Measurements from ENCODE around the gene PADI6. TPM values are rescaled to one million over a fixed set of nuclear protein-coding genes. Genes with fewer than 3 reads are reported as not detected.
"Not testable (repeated sequence)": the region's sequence is repeated elsewhere in the genome, so short reads cannot be mapped to it uniquely, and the experiment has no call there.

Gene PADI6
- total and polyA plus RNA-seq, 7 experiments from 2014 or later: not detected

DNA sequence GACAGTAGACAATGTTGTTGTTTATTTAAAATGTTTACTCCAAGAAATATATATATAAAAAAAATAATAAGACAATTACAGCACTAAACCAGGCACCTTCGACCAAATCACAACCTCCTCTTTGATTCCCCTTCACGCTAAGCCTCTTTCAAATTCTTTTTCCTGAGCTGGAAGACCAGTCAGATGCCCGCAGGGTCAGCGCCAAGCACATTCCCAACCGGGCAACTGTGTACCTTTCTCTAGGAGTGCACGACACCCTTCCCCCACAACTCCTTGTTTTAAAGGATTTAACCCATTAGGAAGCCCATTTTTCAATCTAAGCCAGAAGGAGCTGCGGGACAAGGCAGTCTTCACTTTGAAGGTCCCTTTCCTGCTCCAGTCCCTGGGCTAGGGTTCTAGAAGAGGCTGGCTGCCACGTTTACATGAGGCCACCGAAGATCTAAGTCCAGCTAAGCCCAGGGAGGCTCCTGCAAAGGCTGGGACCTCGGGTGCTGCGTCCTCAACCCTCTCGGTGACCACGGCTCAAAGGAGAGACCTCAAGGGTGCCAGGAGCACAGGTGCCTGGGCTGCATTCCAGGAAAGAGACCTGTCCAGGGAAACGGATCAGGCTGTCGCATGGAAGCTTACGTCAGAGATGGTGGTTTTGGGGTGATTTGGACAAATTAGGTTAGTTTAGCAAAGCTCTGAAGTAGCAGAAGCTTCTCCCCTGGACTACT lies 34.9 kb downstream of the PADI6 start:
- H3K4me3 Mint-ChIP-seq; H3K4me3 ChIP-seq (ENCODE audit: low read length); H3K9me3 ChIP-seq (ENCODE audit: control insufficient read depth in 2 of 3, low read length in 3 of 3); ATAC-seq; H3K4me1 ChIP-seq (ENCODE audit: control insufficient read depth in 2 of 2, insufficient read depth in 2 of 2, low read length in 2 of 2); H3K27me3 Mint-ChIP-seq; POLR2A ChIA-PET; H3K27ac ChIP-seq (ENCODE audit: low read depth, low read length); H3K4me1 Mint-ChIP-seq; H3K27me3 ChIP-seq (ENCODE audit: control insufficient read depth in 2 of 2, insufficient read depth in 2 of 2, low read length in 2 of 2); H3K9me3 Mint-ChIP-seq; DNase-seq: not testable (repeated sequence)
- intact Hi-C loops (cut with micrococcal nuclease): loop anchor here in 1 of 2 donors (1.0 kb wide), 1 partner anchor 71 kb away; no protein-coding TSS in a partner anchor
- peaks cover 4 to 47% (median 20%) of the 10 kb centered on the region in 3 experiments for H3K36me3 ChIP-seq (ENCODE audit: control insufficient read depth in 2 of 3, insufficient read depth in 3 of 3, low read length in 3 of 3)
- peak overlapping the region in 1 of 9 donors; percentile 2 for H3K27ac Mint-ChIP-seq
- peaks cover 0 to 23% (median 19%) of the 10 kb centered on the region in 5 donors for H3K36me3 Mint-ChIP-seq
- CTCF ChIA-PET: interaction anchor here (0.7 to 1.1 kb wide), 2 partner anchors 15 to 102 kb away, joined by 3 read pairs; no protein-coding TSS in a partner anchor

DNA sequence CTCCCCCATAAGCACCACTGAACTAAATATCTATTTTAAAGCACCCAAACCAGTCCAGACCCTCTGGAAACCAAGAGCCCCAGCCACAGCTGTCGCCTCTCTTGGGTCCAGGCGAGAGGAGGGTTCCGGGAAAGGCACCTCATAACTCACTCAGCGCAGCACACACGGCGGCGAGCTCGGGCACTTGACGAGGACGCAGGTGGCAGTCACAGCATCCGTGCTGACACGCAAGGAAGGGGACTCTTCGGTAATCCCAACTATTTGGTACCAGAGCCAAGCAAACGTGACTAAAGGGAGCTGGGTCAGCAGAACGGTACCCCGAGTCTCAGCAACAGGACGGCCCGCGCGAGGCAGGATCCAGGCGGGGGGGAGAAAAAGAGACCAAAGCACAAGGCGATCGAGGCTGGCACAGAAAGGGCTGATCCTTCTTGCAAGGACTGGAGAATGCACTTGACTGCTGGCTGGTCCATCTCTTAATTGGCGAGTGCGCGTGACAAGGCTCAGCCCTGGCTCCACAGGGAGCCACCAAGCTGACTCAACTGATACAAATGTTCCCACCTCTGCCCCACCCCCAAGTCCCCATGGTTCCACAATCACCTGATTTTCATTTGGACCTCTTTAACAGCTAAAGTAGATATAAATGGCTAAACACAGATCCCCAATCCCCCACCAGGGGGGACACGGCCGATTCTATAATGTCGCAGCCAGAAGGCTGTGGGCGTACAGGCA lies 36.0 kb downstream of the PADI6 start:
- H3K9me3 Mint-ChIP-seq; H3K4me1 Mint-ChIP-seq; H3K9me3 ChIP-seq (ENCODE audit: control insufficient read depth in 2 of 3, low read length in 3 of 3); DNase-seq; H3K27me3 Mint-ChIP-seq; H3K27ac Mint-ChIP-seq; CTCF ChIA-PET; H3K4me3 Mint-ChIP-seq; POLR2A ChIA-PET; H3K27ac ChIP-seq (ENCODE audit: low read depth, low read length); H3K4me1 ChIP-seq (ENCODE audit: control insufficient read depth in 2 of 2, insufficient read depth in 2 of 2, low read length in 2 of 2); ATAC-seq; H3K27me3 ChIP-seq (ENCODE audit: control insufficient read depth in 2 of 2, insufficient read depth in 2 of 2, low read length in 2 of 2); intact Hi-C loops (cut with micrococcal nuclease); H3K4me3 ChIP-seq (ENCODE audit: low read length): not testable (repeated sequence)
- peaks cover 4 to 33% (median 19%) of the 10 kb centered on the region in 5 donors for H3K36me3 Mint-ChIP-seq
- H3K36me3 ChIP-seq (ENCODE audit: control insufficient read depth in 2 of 3, insufficient read depth in 3 of 3, low read length in 3 of 3): peaks cover 8 to 57% (median 29%) of the 10 kb centered on the region in 3 experiments

DNA sequence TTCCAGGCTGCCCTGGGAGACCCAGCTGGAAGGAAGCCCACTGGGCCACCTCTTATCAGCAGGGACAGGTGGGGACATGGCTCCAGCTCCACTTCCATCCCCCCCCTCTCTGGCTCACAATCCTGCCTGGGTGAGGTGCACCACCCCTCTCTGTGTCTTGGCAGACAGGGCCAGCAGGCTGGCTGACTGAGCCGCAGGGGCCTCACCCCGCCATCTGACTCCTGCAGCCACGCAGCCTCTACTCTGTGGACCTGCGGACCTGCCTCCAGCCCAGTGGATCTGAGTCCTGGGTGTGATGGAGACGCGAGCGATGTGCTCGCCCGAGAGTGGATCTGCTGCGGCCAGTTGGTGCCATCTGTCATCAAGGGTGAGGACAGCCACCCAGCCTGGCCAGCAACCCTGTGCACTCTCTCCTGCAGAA lies 37.4 kb downstream of the PADI6 start:
- DNase-seq: no peak
- intact Hi-C loops (cut with micrococcal nuclease): no loop called here
- CTCF ChIA-PET: no interaction called here

DNA sequence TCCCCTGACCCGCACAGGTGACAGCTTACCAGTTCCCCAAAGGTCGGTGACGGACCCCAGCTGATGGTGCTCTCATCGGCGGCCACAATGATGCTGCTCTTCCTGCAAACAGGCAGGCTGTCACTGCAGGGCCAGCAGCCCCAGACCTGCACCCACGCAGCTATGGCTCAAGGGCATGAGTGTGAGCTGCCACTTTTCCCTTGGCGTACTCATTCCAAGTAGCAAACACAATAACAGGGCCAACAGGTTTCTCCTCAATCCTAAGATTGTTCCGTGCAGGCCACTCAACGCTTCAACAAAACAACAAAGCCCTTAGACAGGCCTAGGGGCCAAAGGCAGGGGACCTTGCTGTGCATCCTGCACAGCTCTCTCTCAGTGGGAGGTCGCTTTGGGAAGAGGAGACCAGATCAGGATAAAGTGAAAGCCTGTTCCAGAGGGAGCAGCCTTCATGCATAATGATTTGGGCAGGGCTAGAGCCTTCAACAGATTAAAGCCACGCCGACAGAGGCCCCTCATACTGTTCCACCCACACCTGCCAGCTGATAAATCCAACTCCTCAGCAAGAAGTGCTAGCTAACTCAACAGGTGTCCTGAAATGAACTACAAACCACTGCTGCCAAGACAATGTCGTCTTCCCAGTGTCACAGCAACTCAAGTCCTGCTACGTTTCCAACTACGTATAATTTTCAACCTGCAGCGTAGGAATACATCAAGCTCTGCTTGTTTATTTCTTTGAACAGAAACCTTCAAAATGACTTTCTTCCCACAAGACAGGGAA lies 40.3 kb downstream of the PADI6 start:
- no peak overlapping the region for H3K4me3 ChIP-seq (ENCODE audit: low read length)
- H3K27me3 ChIP-seq (ENCODE audit: control insufficient read depth in 2 of 2, insufficient read depth in 2 of 2, low read length in 2 of 2): no peaks in the 10 kb centered on the region
- intact Hi-C loops (cut with micrococcal nuclease): no loop called here
- no peaks in the 10 kb centered on the region for H3K4me1 ChIP-seq (ENCODE audit: control insufficient read depth in 2 of 2, insufficient read depth in 2 of 2, low read length in 2 of 2)
- Mint-ChIP-seq H3K9me3 (no peaks in the 10 kb centered on the region), H3K27ac (no peak overlapping the region), H3K4me1 (peaks cover 0 to 6% (median 0%) of the 10 kb centered on the region in 7 donors), H3K4me3 (no peak overlapping the region), H3K27me3 (no peaks in the 10 kb centered on the region), H3K36me3 (peaks cover 6 to 60% (median 31%) of the 10 kb centered on the region in 5 donors)
- ChIA-PET POLR2A (no interaction called here), CTCF (no interaction called here)
- no peak overlapping the region for H3K27ac ChIP-seq (ENCODE audit: low read depth, low read length)
- no peak for DNase-seq
- ATAC-seq: no peak
- H3K9me3 ChIP-seq (ENCODE audit: control insufficient read depth in 2 of 3, low read length in 3 of 3): no peaks in the 10 kb centered on the region
- peaks cover 21 to 92% (median 42%) of the 10 kb centered on the region in 3 experiments for H3K36me3 ChIP-seq (ENCODE audit: control insufficient read depth in 2 of 3, insufficient read depth in 3 of 3, low read length in 3 of 3)

More for the DNA sequence above, 37.4 kb downstream of the PADI6 start:
- Mint-ChIP-seq H3K27ac (peak overlapping the region in 1 of 9 donors; percentile 14), H3K36me3 (peaks cover 6 to 39% (median 19%) of the 10 kb centered on the region in 5 donors), H3K27me3 (no peaks in the 10 kb centered on the region), H3K9me3 (no peaks in the 10 kb centered on the region), H3K4me1 (peaks cover 0 to 6% (median 3%) of the 10 kb centered on the region in 7 donors), H3K4me3 (no peak overlapping the region)
- no peaks in the 10 kb centered on the region for H3K4me1 ChIP-seq (ENCODE audit: control insufficient read depth in 2 of 2, insufficient read depth in 2 of 2, low read length in 2 of 2)
- no peaks in the 10 kb centered on the region for H3K9me3 ChIP-seq (ENCODE audit: control insufficient read depth in 2 of 3, low read length in 3 of 3)
- ATAC-seq: no peak
- POLR2A ChIA-PET: no interaction called here
- H3K27me3 ChIP-seq (ENCODE audit: control insufficient read depth in 2 of 2, insufficient read depth in 2 of 2, low read length in 2 of 2): no peaks in the 10 kb centered on the region
- no peak overlapping the region for H3K27ac ChIP-seq (ENCODE audit: low read depth, low read length)
- peaks cover 13 to 70% (median 35%) of the 10 kb centered on the region in 3 experiments for H3K36me3 ChIP-seq (ENCODE audit: control insufficient read depth in 2 of 3, insufficient read depth in 3 of 3, low read length in 3 of 3)
- H3K4me3 ChIP-seq (ENCODE audit: low read length): no peak overlapping the region

DNA sequence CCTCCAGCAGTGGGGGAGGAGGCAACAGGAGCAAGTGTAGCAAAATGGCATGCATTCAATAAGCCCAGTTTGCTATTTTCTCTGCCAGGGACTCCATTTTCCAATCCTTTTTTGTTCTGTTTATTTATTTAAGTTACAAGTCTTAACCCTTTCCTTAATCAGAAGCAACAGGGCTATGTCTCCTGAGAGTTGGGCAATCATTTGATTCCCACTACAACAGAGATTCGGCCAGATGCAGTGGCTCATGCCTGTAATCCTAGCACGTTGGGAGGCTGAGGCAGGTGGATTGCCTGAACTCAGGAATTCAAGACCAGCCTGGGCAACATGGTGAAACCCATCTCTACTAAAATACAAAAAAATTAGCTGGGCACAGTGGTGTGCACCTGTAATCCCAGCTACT lies 42.0 kb downstream of the PADI6 start:
- Histone ChIP-seq H3K4me3 (ENCODE audit: low read length) (no peak overlapping the region), H3K27me3 (ENCODE audit: control insufficient read depth in 2 of 2, insufficient read depth in 2 of 2, low read length in 2 of 2) (no peaks in the 10 kb centered on the region), H3K36me3 (ENCODE audit: control insufficient read depth in 2 of 3, insufficient read depth in 3 of 3, low read length in 3 of 3) (peaks cover 26 to 94% (median 39%) of the 10 kb centered on the region in 3 experiments), H3K4me1 (ENCODE audit: control insufficient read depth in 2 of 2, insufficient read depth in 2 of 2, low read length in 2 of 2) (no peaks in the 10 kb centered on the region), H3K9me3 (ENCODE audit: control insufficient read depth in 2 of 3, low read length in 3 of 3) (no peaks in the 10 kb centered on the region), H3K27ac (ENCODE audit: low read depth, low read length) (no peak overlapping the region)
- Mint-ChIP-seq H3K27ac (no peak overlapping the region), H3K4me1 (peaks cover 0 to 6% (median 0%) of the 10 kb centered on the region in 7 donors), H3K4me3 (no peak overlapping the region), H3K9me3 (no peaks in the 10 kb centered on the region), H3K36me3 (peaks cover 6 to 61% (median 29%) of the 10 kb centered on the region in 5 donors), H3K27me3 (no peaks in the 10 kb centered on the region)
- intact Hi-C loops (cut with micrococcal nuclease): no loop called here
- ATAC-seq (no peak), DNase-seq (no peak)
- CTCF ChIA-PET: no interaction called here
- POLR2A ChIA-PET: no interaction called here

DNA sequence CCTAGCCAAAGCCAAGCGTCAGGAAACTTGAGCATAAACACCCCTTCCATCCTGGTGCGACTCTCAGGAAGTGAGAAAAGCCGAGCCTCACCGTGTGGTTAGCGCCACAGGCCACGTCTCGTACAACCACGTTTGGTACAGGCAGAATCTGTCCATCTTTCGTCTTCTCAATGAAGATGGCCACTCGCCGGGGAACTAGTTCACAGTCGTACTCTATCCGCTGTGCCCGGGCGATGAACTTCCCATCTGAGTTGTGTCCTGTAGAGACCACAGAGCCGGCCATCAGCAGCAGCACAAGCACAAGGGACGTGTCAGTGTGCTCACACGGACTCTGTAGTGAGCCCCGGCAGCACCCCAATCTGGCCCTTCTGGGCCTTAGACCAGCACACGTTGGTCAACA lies 44.4 kb downstream of the PADI6 start:
- intact Hi-C loops (cut with micrococcal nuclease): no loop called here
- ChIA-PET POLR2A (no interaction called here), CTCF (interaction anchor here (0.6 to 1.3 kb wide), 3 partner anchors 19 to 79 kb away, joined by 3 to 4 read pairs (median 3); no protein-coding TSS in a partner anchor)
- Mint-ChIP-seq H3K27me3 (no peaks in the 10 kb centered on the region), H3K27ac (no peak overlapping the region), H3K4me1 (peaks cover 0 to 6% (median 4%) of the 10 kb centered on the region in 7 donors), H3K9me3 (no peaks in the 10 kb centered on the region), H3K4me3 (no peak overlapping the region), H3K36me3 (peaks cover 12 to 56% (median 28%) of the 10 kb centered on the region in 5 donors)
- DNase-seq (no peak), ATAC-seq (no peak)
- Histone ChIP-seq H3K4me1 (ENCODE audit: control insufficient read depth in 2 of 2, insufficient read depth in 2 of 2, low read length in 2 of 2) (no peaks in the 10 kb centered on the region), H3K4me3 (ENCODE audit: low read length) (no peak overlapping the region), H3K9me3 (ENCODE audit: control insufficient read depth in 2 of 3, low read length in 3 of 3) (no peaks in the 10 kb centered on the region), H3K36me3 (ENCODE audit: control insufficient read depth in 2 of 3, insufficient read depth in 3 of 3, low read length in 3 of 3) (peaks cover 22 to 86% (median 26%) of the 10 kb centered on the region in 3 experiments), H3K27ac (ENCODE audit: low read depth, low read length) (no peak overlapping the region), H3K27me3 (ENCODE audit: control insufficient read depth in 2 of 2, insufficient read depth in 2 of 2, low read length in 2 of 2) (no peaks in the 10 kb centered on the region)

Data from naive thymus-derived CD4-positive, alpha-beta T cell (primary cell).